HepG2 (cell line): ENCODE data around the gene NR2F1-AS1. TPM values are rescaled to one million over a fixed set of nuclear protein-coding genes. Genes with fewer than 3 reads are reported as not detected.

Source experiments
- ATAC-seq: fragments of 200-7000 bp; cut with Tn5 transposase; 3 replicates; pipeline ENCODE4 v1.9.1; 2020; ENCODE audit warnings: mild to moderate bottlenecking, moderate library complexity
- BruUV-seq: library from RNA; stranded (reverse); fragments of 400-500 nt; replicated peaks from 2 replicates; lab custom pipeline; 2021; lab: Mats Ljungman, UMichigan
- CTCF ChIA-PET: fragments of 300-600 bp; formaldehyde crosslinking; extraction: SDS; loops from one replicate; lab custom pipeline; 2021; ENCODE audit warnings: low total read pairs, inconsistent platforms, low intra/inter-chr PET ratio; lab: Yijun Ruan, JAX
- POLR2A ChIA-PET: fragments of 350-600 bp; sonication (Branson Sonifier 250); formaldehyde crosslinking; loops from one replicate; lab custom pipeline; 2020; ENCODE audit warnings: antibody characterized with exemption, inconsistent platforms; lab: Yijun Ruan, JAX
- DNase-seq: peaks from one replicate; pipeline ENCODE4 v3.0.0-alpha.2; 2015; ENCODE audit warnings: low spot score
- FAIRE-seq: peaks from 3 replicates; lab custom pipeline; 2011; peaks lifted over from hg19 to GRCh38; lab: Jason Lieb, UNC
- H2AFZ ChIP-seq: one replicate; pipeline ENCODE4 v1.6.1; 2011; ENCODE audit warnings: low read length, inconsistent platforms
- H3K27ac ChIP-seq: fragments of 300-600 bp; 3 replicates; pipeline ENCODE4 v1.8.0; 2011; ENCODE audit warnings: mixed run types, mild to moderate bottlenecking, mixed read lengths, low read length, inconsistent platforms; ENCODE audit not compliant: insufficient read depth; ENCODE audit errors: extremely low read length
- H3K27me3 ChIP-seq, 2 experiments: fragments of 200-600 bp in 1 of 2; 2 replicates in 1 of 2; 3 replicates in 1 of 2; pipeline versions ENCODE4 v1.6.0 to v1.8.0; 2011; ENCODE audit warnings: low read length in 2 of 2, mild to moderate bottlenecking in 2 of 2, moderate library complexity in 2 of 2, inconsistent platforms in 1 of 2; ENCODE audit not compliant: insufficient read depth in 2 of 2, control insufficient read depth in 1 of 2
- H3K36me3 ChIP-seq, 2 experiments: fragments of 200-600 bp in 1 of 2; replicated peaks in 1 of 2; 2 replicates in 1 of 2; 3 replicates in 1 of 2; pipeline versions ENCODE4 v1.5.1 to v1.8.0; 2011; ENCODE audit warnings: low read length in 2 of 2, inconsistent platforms in 1 of 2; ENCODE audit not compliant: insufficient read depth in 2 of 2, control insufficient read depth in 1 of 2
- H3K4me1 ChIP-seq: 2 replicates; pipeline ENCODE4 v1.5.1; 2012; ENCODE audit warnings: low read length, inconsistent platforms; ENCODE audit not compliant: insufficient read depth
- H3K4me2 ChIP-seq: 2 replicates; pipeline ENCODE4 v1.6.0; 2011; ENCODE audit warnings: low read depth, low read length, inconsistent platforms
- H3K4me3 ChIP-seq, 3 experiments: fragments of 200-600 bp in 1 of 3; sonication (generic), shearing (Covaris generic) in 1 of 3; replicated peaks in 1 of 3; 2 replicates each; pipeline ENCODE4 v1.5.1; 2011 to 2016; ENCODE audit warnings: low read length in 3 of 3, inconsistent platforms in 2 of 3, low read depth in 2 of 3, mild to moderate bottlenecking in 2 of 3, control low read depth in 1 of 3, mixed read lengths in 1 of 3; ENCODE audit not compliant: insufficient read depth in 1 of 3
- H3K79me2 ChIP-seq: one replicate; pipeline ENCODE4 v1.6.1; 2011; ENCODE audit warnings: low read length, inconsistent platforms; ENCODE audit not compliant: insufficient read depth
- H3K9ac ChIP-seq: 2 replicates; pipeline ENCODE4 v1.6.0; 2011; ENCODE audit warnings: mild to moderate bottlenecking, low read depth, low read length, inconsistent platforms; ENCODE audit not compliant: insufficient read depth
- H3K9me3 ChIP-seq: 2 replicates; pipeline ENCODE4 v1.5.1; 2012; ENCODE audit warnings: mild to moderate bottlenecking, low read length
- H4K20me1 ChIP-seq: 2 replicates; pipeline ENCODE4 v1.6.0; 2011; ENCODE audit warnings: inconsistent platforms, mild to moderate bottlenecking, low read length, moderate library complexity; ENCODE audit not compliant: insufficient read depth
- HNF4A ChIP-seq: sonication (generic); formaldehyde crosslinking; IDR thresholded peaks from 2 replicates; pipeline ENCODE4 v1.4.0; 2020; ENCODE audit warnings: missing genetic modification reagents
- LBX2 ChIP-seq: sonication (generic); formaldehyde crosslinking; IDR thresholded peaks from 2 replicates; pipeline ENCODE4 v1.5.0; 2020; ENCODE audit warnings: missing genetic modification reagents, mild to moderate bottlenecking, borderline replicate concordance
- NR0B2 ChIP-seq: sonication (generic); formaldehyde crosslinking; IDR thresholded peaks from 2 replicates; pipeline ENCODE4 v1.4.0; 2020; ENCODE audit warnings: mild to moderate bottlenecking, missing genetic modification reagents
- SOX6 ChIP-seq, 2 experiments: fragments of 450-650 bp in 1 of 2; sonication (generic) in 1 of 2; formaldehyde crosslinking in 1 of 2; IDR thresholded peaks; 2 replicates each; pipeline versions ENCODE4 v1.4.0 to v1.6.1; 2017 to 2020; ENCODE audit warnings: antibody characterized with exemption in 1 of 2, mild to moderate bottlenecking in 1 of 2, missing genetic modification reagents in 1 of 2
- SPEN ChIP-seq: sonication (generic); formaldehyde crosslinking; IDR thresholded peaks from 2 replicates; pipeline ENCODE4 v1.5.1; 2020; ENCODE audit warnings: low read depth, mild to moderate bottlenecking, missing genetic modification reagents
- TRIM22 ChIP-seq: fragments of 450-650 bp; IDR thresholded peaks from 2 replicates; pipeline ENCODE4 v1.6.1; 2017
- WIZ ChIP-seq: sonication (generic); formaldehyde crosslinking; IDR thresholded peaks from 2 replicates; pipeline ENCODE4 v1.5.1; 2020; ENCODE audit warnings: mild to moderate bottlenecking, missing genetic modification reagents
- ZBTB26 ChIP-seq: IDR thresholded peaks from 2 replicates; pipeline ENCODE4 v1.6.1; 2016; ENCODE audit warnings: missing compliant biosample characterization, missing genetic modification reagents, borderline replicate concordance
- ZNF235 ChIP-seq: sonication (generic); formaldehyde crosslinking; IDR thresholded peaks from 2 replicates; pipeline ENCODE4 v1.8.1; 2023; ENCODE audit warnings: mild to moderate bottlenecking, missing genetic modification reagents, borderline replicate concordance
- ZNF333 ChIP-seq: sonication (generic); formaldehyde crosslinking; IDR thresholded peaks from 2 replicates; pipeline ENCODE4 v1.4.0; 2020; ENCODE audit warnings: mild to moderate bottlenecking, missing genetic modification reagents, borderline replicate concordance
- ZNF607 ChIP-seq: sonication (generic); formaldehyde crosslinking; IDR thresholded peaks from 2 replicates; pipeline ENCODE4 v1.5.1; 2020; ENCODE audit warnings: missing genetic modification reagents, mild to moderate bottlenecking, borderline replicate concordance
- WGBS: methylation state at CpG from one replicate; pipeline ENCODE4 v1.1.6; 2017; ENCODE audit warnings: low lambda C conversion rate; 5-methylcytosine and 5-hydroxymethylcytosine counted together
- in situ Hi-C: cut with HindIII; loops from 2 replicates; pipeline ENCODE4 v1.10.0; 2017; ENCODE audit warnings: low pct_unique_long_range_greater_than_20kb; ENCODE audit not compliant: extremely low pct_ligation_motif_present
- intact Hi-C: fragments of 100-400 bp; cut with micrococcal nuclease; formaldehyde crosslinking; loops from one replicate; pipeline ENCODE4 v1.10.0; 2022; ENCODE audit not compliant: unreplicated experiment
- polyA plus RNA-seq, 8 experiments: library from polyadenylated mRNA; depleted of rRNA in 3 of 8; stranded (reverse) in 7 of 8; unstranded in 1 of 8; fragments of >200 nt; fragmentation: Illumina TruSeq in 4 of 8; extraction: Trizol in 4 of 8; gene quantifications; 2 replicates each; pipeline versions ENCODE4 v1.2.1 to v1.2.3, GENCODE V29; 2011 to 2016; ENCODE audit warnings: low read depth in 4 of 8, missing spikeins in 1 of 8, mixed read lengths in 1 of 8; ENCODE audit not compliant: insufficient read depth in 1 of 8
- total RNA-seq, 5 experiments: library from RNA; depleted of rRNA; stranded (reverse); fragments of >200 nt; fragmentation: Illumina TruSeq; extraction: Trizol; gene quantifications; 2 replicates each; pipeline ENCODE4 v1.2.3, GENCODE V29; 2016; ENCODE audit warnings: low read depth in 1 of 5
- TF ChIP-seq, protein P1 (sequence below), 2 experiments: sonication (generic) in 1 of 2; formaldehyde crosslinking in 1 of 2; IDR thresholded peaks; 2 replicates each; pipeline versions ENCODE4 v1.6.1 to v1.9.0; 2014 to 2022; ENCODE audit warnings: antibody characterized with exemption in 1 of 2, borderline replicate concordance in 1 of 2, inconsistent platforms in 1 of 2, low read depth in 1 of 2, missing genetic modification reagents in 1 of 2

Gene NR2F1-AS1
- total and polyA plus RNA-seq, 2 of the 13 experiments (the other 11 are each of a cell fraction or from before 2014, with no cell fraction given), result 2.8 TPM

DNA sequence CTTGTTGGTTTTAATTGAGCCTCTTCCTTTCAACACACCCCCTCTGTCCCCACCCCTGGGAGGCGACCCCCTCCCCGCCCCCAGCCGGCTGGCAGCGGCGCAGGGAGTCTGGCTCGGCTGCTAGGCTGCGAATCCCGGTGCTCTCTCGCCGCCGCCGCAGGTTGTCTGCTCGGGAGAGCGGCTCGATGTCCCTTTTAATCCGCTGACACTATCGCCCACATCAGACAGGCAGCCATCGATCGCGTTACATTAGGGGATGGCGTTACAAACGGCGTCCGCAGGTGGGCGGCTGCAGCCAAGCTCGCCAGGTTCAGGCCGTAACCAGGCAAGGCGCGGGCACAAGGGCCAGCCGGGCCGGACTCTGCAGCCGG, 1.3 kb downstream of the NR2F1-AS1 start:
- no peak for DNase-seq
- Histone ChIP-seq H3K9me3 (no peaks in the 10 kb centered on the region), H3K79me2 (peaks cover 6% of the 10 kb centered on the region), H3K27ac (no peak overlapping the region), H3K36me3 (no peaks in the 10 kb centered on the region), H4K20me1 (peaks cover 5% of the 10 kb centered on the region), H3K27me3 (peaks cover 3 to 22% of the 10 kb centered on the region in 2 experiments; a peak in 3 of 5 replicates), H3K9ac (peak overlapping the region; percentile 63; the same call in 1 of the 2 replicates), H2AFZ (no peak overlapping the region), H3K4me1 (peaks cover 21% of the 10 kb centered on the region), H3K4me2 (peak overlapping the region; percentile 97), H3K4me3 (peak overlapping the region; percentile 67 to 96 (median 71))
- in situ Hi-C loops, result loop anchor here (5.0 to 10.0 kb wide), 3 partner anchors 213 to 692 kb away; no protein-coding TSS in a partner anchor
- ATAC-seq, result peak; percentile 36
- no peak for FAIRE-seq
- ChIA-PET CTCF (no interaction called here), POLR2A (no interaction called here)
- no TSS peak for BruUV-seq
- intact Hi-C loops, result loop anchor here (2.0 to 5.0 kb wide), 7 partner anchors 219 to 902 kb away; a partner anchor contains a TSS
- WGBS, result 0% methylated on average over 1 of the region's 32 CpGs
- 0 out of 2 replicates have a peak, but pooled peaks have one; percentile 38 for TF ChIP-seq LBX2 (CRISPR knock-in tag)
- 0 out of 2 replicates have a peak, but pooled peaks have one; percentile 17 for TF ChIP-seq WIZ (CRISPR knock-in tag)
- TF ChIP-seq SPEN (CRISPR knock-in tag), result 0 out of 2 replicates have a peak, but pooled peaks have one; percentile 14
- TF ChIP-seq ZBTB26 (CRISPR knock-in tag), result 0 out of 2 replicates have a peak, but pooled peaks have one; percentile 16
- TF ChIP-seq HNF4A (CRISPR knock-in tag), result no peak
- TF ChIP-seq ZNF333 (CRISPR knock-in tag), result 0 out of 2 replicates have a peak, but pooled peaks have one; percentile 28
- TF ChIP-seq SOX6 (IDR thresholded peaks at IDR 0.05), result no peak
- TF ChIP-seq SOX6 (CRISPR knock-in tag; IDR thresholded peaks at IDR 0.05), result 0 out of 2 replicates have a peak, but pooled peaks have one; percentile 12
- 0 out of 2 replicates have a peak, but pooled peaks have one; percentile 21 for TF ChIP-seq NR0B2 (CRISPR knock-in tag)
- 0 out of 2 replicates have a peak, but pooled peaks have one; percentile 43 for TF ChIP-seq ZNF235 (CRISPR knock-in tag)
- TF ChIP-seq, protein P1, sequence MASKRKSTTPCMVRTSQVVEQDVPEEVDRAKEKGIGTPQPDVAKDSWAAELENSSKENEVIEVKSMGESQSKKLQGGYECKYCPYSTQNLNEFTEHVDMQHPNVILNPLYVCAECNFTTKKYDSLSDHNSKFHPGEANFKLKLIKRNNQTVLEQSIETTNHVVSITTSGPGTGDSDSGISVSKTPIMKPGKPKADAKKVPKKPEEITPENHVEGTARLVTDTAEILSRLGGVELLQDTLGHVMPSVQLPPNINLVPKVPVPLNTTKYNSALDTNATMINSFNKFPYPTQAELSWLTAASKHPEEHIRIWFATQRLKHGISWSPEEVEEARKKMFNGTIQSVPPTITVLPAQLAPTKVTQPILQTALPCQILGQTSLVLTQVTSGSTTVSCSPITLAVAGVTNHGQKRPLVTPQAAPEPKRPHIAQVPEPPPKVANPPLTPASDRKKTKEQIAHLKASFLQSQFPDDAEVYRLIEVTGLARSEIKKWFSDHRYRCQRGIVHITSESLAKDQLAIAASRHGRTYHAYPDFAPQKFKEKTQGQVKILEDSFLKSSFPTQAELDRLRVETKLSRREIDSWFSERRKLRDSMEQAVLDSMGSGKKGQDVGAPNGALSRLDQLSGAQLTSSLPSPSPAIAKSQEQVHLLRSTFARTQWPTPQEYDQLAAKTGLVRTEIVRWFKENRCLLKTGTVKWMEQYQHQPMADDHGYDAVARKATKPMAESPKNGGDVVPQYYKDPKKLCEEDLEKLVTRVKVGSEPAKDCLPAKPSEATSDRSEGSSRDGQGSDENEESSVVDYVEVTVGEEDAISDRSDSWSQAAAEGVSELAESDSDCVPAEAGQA (IDR thresholded peaks at IDR 0.05; ENCODE audit: low read depth), result no peak; the same call in 1 of the 2 replicates
- TF ChIP-seq, protein P1 (CRISPR knock-in tag; IDR thresholded peaks at IDR 0.05; ENCODE audit: borderline replicate concordance), result no peak
- peak; percentile 28; the same call in 1 of the 2 replicates for TF ChIP-seq ZNF607 (CRISPR knock-in tag)
- no peak for TF ChIP-seq TRIM22
